GM12892 (cell line): ENCODE results near the gene ZIC2.
"Not testable (repeated sequence)": the region's sequence is repeated elsewhere in the genome, so short reads cannot be mapped to it uniquely, and the experiment has no call there.

ENCODE experiments used
- POLR2A ChIP-seq: IDR thresholded peaks from 2 replicates; pipeline ENCODE4 v1.6.1; 2011; ENCODE audit warnings: low read depth, low read length, control low read depth
- POLR2AphosphoS5 ChIP-seq: IDR thresholded peaks from 2 replicates; pipeline ENCODE4 v1.6.1; 2011; ENCODE audit warnings: low read depth, low read length, control low read depth
- TAF1 ChIP-seq: IDR thresholded peaks from 2 replicates; pipeline ENCODE4 v1.6.1; 2011; ENCODE audit warnings: low read depth, mild to moderate bottlenecking, control low read depth, low read length, borderline replicate concordance

DNA sequence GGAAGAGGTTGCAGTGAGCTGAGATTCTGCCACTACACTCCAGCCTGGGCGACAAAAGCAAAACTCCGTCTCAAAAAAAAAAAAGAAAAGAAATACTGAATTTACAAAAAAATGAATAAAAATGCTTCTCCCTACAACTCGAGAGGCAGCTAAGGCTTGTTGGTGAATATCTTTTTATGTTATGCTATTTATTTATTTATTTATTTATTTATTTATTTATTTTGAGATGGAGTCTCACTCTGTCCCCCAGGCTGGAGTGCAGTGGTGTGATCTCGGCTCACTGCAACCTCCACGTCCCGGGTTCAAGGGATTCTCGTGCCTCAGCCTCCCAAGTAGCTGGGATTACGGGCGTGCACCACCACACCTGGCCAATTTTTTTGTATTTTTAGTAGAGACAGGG is 51.1 kb downstream of the ZIC2 start:
- TF ChIP-seq POLR2AphosphoS5, POLR2A, TAF1: not testable (repeated sequence)
